T-helper 17 cell (primary cell): Measurements from ENCODE around the gene WASHC4. TPM values are rescaled to one million over a fixed set of nuclear protein-coding genes. Genes with fewer than 3 reads are reported as not detected.

ENCODE experiments used
- ATAC-seq: fragments of 150-1000 bp; cut with Tn5 transposase; 2 replicates; pipeline ENCODE4 v1.10.0; 2021; ENCODE audit warnings: mild to moderate bottlenecking, moderate library complexity
- DNase-seq, 3 donors: peaks; one replicate each; pipeline versions ENCODE4 v3.0.0 to v3.0.0-alpha.2; 2020 to 2021
- H3K9me3 ChIP-seq: one replicate; pipeline ENCODE4 v1.7.0; 2013; ENCODE audit warnings: low read length, mild to moderate bottlenecking; ENCODE audit not compliant: control insufficient read depth, poor library complexity, severe bottlenecking
- H3K27ac Mint-ChIP-seq: one replicate; pipeline ENCODE4 v1.8.0; 2022; ENCODE audit warnings: mild to moderate bottlenecking, moderate library complexity, mixed read lengths
- H3K27me3 Mint-ChIP-seq: one replicate; pipeline ENCODE4 v1.8.0; 2022; ENCODE audit warnings: mixed read lengths
- H3K36me3 Mint-ChIP-seq: one replicate; pipeline ENCODE4 v1.8.0; 2022; ENCODE audit warnings: low read depth, mixed read lengths
- H3K4me1 Mint-ChIP-seq: one replicate; pipeline ENCODE4 v1.8.0; 2022; ENCODE audit warnings: mild to moderate bottlenecking, mixed read lengths
- H3K4me3 Mint-ChIP-seq: one replicate; pipeline ENCODE4 v1.8.0; 2022; ENCODE audit warnings: mild to moderate bottlenecking, moderate library complexity, mixed read lengths
- total RNA-seq, 4 donors: library from RNA in 2 of 4; stranded (reverse) in 2 of 4; gene quantifications; one replicate each; pipeline ENCODE4 v1.2.3 and lab custom pipeline; 2022 to 2026

The WASHC4 gene
- total RNA-seq, 2 donors from 2014 or later: 38.5 to 45.3 TPM

- DNase-seq (no peak), ATAC-seq (no peak)
- peak overlapping the region; percentile 51 for H3K27ac Mint-ChIP-seq
- peaks cover 2% of the 10 kb centered on the region for H3K36me3 Mint-ChIP-seq
- H3K4me1 Mint-ChIP-seq: peaks cover 2% of the 10 kb centered on the region
- H3K9me3 ChIP-seq: no peaks in the 10 kb centered on the region
- no peaks in the 10 kb centered on the region for H3K27me3 Mint-ChIP-seq
- no peak overlapping the region for H3K4me3 Mint-ChIP-seq
These were observed 101.6 kb downstream of the WASHC4 start for GRCh38 chr12:105209091-105209490.

- H3K4me3 Mint-ChIP-seq: no peak overlapping the region
- H3K36me3 Mint-ChIP-seq: peaks cover 15% of the 10 kb centered on the region
- ATAC-seq (no peak), DNase-seq (no peak)
- no peak overlapping the region for H3K27ac Mint-ChIP-seq
- no peaks in the 10 kb centered on the region for H3K9me3 ChIP-seq
- H3K4me1 Mint-ChIP-seq: peaks cover 4% of the 10 kb centered on the region
- no peaks in the 10 kb centered on the region for H3K27me3 Mint-ChIP-seq
These were observed 104.9 kb downstream of the WASHC4 start for GRCh38 chr12:105212438-105212837.

- peaks cover 17% of the 10 kb centered on the region for H3K36me3 Mint-ChIP-seq
These were observed 106.6 kb downstream of the WASHC4 start for GRCh38 chr12:105214148-105214547.

GRCh38 chr12:105214670-105215375 is 107.3 kb downstream of the WASHC4 start:
- ATAC-seq (no peak), DNase-seq (no peak)
- H3K4me1 Mint-ChIP-seq: peaks cover 8% of the 10 kb centered on the region
- no peak overlapping the region for H3K27ac Mint-ChIP-seq
- H3K4me3 Mint-ChIP-seq: no peak overlapping the region
- peaks cover 17% of the 10 kb centered on the region for H3K36me3 Mint-ChIP-seq
- no peaks in the 10 kb centered on the region for H3K27me3 Mint-ChIP-seq
- no peaks in the 10 kb centered on the region for H3K9me3 ChIP-seq

More at GRCh38 chr12:105214148-105214547, 106.6 kb downstream of the WASHC4 start:
- peaks cover 4% of the 10 kb centered on the region for H3K4me1 Mint-ChIP-seq
- no peak overlapping the region for H3K27ac Mint-ChIP-seq
- no peaks in the 10 kb centered on the region for H3K27me3 Mint-ChIP-seq
- H3K9me3 ChIP-seq: no peaks in the 10 kb centered on the region
- no peak for ATAC-seq
- no peak for DNase-seq
- H3K4me3 Mint-ChIP-seq: no peak overlapping the region

- no peaks in the 10 kb centered on the region for H3K9me3 ChIP-seq
- Mint-ChIP-seq H3K27ac (no peak overlapping the region), H3K27me3 (no peaks in the 10 kb centered on the region), H3K4me3 (no peak overlapping the region), H3K36me3 (peaks cover 28% of the 10 kb centered on the region), H3K4me1 (peaks cover 21% of the 10 kb centered on the region)
- DNase-seq (no peak), ATAC-seq (no peak)
These were observed 110.9 kb downstream of the WASHC4 start for GRCh38 chr12:105218434-105218833.

Other genes with a start within 250 kb of the WASHC4 start
- gene SLC41A2, start 149.4 kb upstream of the WASHC4 start, total RNA-seq: 1 to 10 TPM; 2.9 TPM
- gene NOPCHAP1, start 121.4 kb upstream of the WASHC4 start, total RNA-seq: 1 to 10 TPM; 7.7 to 9.5 TPM
- gene ALDH1L2, start 23.3 kb upstream of the WASHC4 start, total RNA-seq: under 1 TPM in 1 of 2 donors, not detected in 1; 0.20 TPM
- 10 to 100 TPM; 39.1 to 44.2 TPM for gene APPL2, start 128.4 kb downstream of the WASHC4 start, total RNA-seq
- 10 to 100 TPM; 33.2 to 41.3 TPM for gene C12orf75, start 223.0 kb downstream of the WASHC4 start, total RNA-seq